ENCODE results near the gene AUH.

DNA sequence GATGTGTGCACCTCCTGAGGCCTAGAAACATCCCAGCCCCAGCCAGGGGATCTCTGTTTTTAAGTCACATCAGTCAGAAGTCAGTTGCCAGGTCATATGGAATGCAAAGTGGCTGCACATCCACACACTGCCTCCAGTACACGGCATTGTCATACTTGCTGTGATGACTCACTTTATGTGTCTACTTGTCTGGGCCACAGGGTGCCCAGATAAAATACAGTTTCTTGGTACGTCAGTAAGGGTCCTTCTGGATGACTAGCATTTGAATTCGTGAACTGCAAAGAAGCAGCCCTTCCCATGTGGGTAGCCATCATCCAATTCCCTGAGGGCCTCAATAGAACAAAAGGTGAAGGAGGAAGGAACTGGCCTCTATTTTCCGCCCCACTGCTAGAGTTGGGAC is 27.7 kb downstream of the AUH start:
- no peak for TF ChIP-seq CTCF (IDR thresholded peaks at IDR 0.05)
- TF ChIP-seq POLR2A (IDR thresholded peaks at IDR 0.05), result no peak

Measured in Peyer's patch (tissue), 4 donors.